GM12878 (cell line): ENCODE results near the gene PHACTR1.

Source experiments
- BCL11A ChIP-seq: IDR thresholded peaks from 2 replicates; pipeline ENCODE4 v1.6.1; 2011; ENCODE audit warnings: low read depth, low read length
- NFXL1 ChIP-seq: fragments of 450-650 bp; IDR thresholded peaks from 2 replicates; pipeline ENCODE4 v1.6.1; 2017; ENCODE audit warnings: antibody characterized with exemption, mild to moderate bottlenecking, borderline replicate concordance
- PAX5 ChIP-seq: IDR thresholded peaks from 2 replicates; pipeline ENCODE4 v1.6.1; 2011; ENCODE audit warnings: low read depth, low read length, borderline replicate concordance
- POLR2AphosphoS5 ChIP-seq: IDR thresholded peaks from 2 replicates; pipeline ENCODE4 v1.6.1; 2011; ENCODE audit warnings: mild to moderate bottlenecking, low read length, inconsistent platforms
- RCOR1 ChIP-seq: conservative IDR thresholded peaks from 2 replicates; pipeline ENCODE4 v1.6.1; 2012; ENCODE audit warnings: low read depth, low read length, improper control_type of control experiment
- RELA ChIP-seq: fragments of 450-650 bp; IDR thresholded peaks from 2 replicates; pipeline ENCODE4 v1.8.0; 2014; ENCODE audit warnings: borderline replicate concordance; ENCODE audit not compliant: partially characterized antibody
- ZNF622 ChIP-seq: fragments of 450-650 bp; IDR thresholded peaks from 2 replicates; pipeline ENCODE4 v1.6.1; 2017; ENCODE audit warnings: mild to moderate bottlenecking, inconsistent platforms
- TF ChIP-seq, protein P1 (sequence below), 3 experiments: IDR thresholded peaks in 2 of 3; conservative IDR thresholded peaks in 1 of 3; 2 replicates each; pipeline ENCODE4 v1.5.1; 2011; ENCODE audit warnings: low read depth in 3 of 3, low read length in 3 of 3, mild to moderate bottlenecking in 3 of 3, control low read depth in 2 of 3, moderate library complexity in 2 of 3, inconsistent platforms in 1 of 3, mixed read lengths in 1 of 3; ENCODE audit not compliant: control insufficient read depth in 2 of 3, insufficient read depth in 1 of 3; ENCODE audit errors: extremely low read depth in 1 of 3

DNA sequence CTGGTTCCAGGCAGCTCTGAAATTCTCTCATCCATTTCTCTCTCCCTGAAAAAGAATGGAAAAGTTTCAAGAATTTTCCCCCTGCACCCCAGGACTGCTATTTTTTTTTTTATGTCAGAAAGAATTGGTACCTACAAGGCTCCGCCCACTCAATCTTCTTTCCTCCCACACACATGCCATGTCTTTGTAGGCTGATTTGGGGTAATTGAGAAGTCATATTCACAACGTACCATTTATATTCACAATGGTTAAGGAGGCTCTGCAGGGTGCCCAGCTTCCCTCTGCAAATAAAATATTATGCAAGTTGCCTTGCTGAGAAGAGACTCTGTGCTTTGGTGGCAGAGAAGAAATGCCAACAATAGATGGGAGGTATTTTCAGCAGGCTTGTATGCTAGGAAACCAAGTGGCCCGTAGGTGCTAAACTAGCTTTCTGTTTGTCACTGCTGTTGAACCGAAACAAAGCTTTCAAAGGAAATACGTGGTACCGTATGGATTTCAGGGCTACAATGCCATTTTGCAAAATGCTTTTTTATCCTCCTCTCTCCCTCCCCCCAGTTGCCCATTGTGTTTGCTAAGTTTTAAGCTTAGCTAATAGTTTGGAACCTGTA, 150.0 kb downstream of the PHACTR1 start:
- TF ChIP-seq, protein P1, sequence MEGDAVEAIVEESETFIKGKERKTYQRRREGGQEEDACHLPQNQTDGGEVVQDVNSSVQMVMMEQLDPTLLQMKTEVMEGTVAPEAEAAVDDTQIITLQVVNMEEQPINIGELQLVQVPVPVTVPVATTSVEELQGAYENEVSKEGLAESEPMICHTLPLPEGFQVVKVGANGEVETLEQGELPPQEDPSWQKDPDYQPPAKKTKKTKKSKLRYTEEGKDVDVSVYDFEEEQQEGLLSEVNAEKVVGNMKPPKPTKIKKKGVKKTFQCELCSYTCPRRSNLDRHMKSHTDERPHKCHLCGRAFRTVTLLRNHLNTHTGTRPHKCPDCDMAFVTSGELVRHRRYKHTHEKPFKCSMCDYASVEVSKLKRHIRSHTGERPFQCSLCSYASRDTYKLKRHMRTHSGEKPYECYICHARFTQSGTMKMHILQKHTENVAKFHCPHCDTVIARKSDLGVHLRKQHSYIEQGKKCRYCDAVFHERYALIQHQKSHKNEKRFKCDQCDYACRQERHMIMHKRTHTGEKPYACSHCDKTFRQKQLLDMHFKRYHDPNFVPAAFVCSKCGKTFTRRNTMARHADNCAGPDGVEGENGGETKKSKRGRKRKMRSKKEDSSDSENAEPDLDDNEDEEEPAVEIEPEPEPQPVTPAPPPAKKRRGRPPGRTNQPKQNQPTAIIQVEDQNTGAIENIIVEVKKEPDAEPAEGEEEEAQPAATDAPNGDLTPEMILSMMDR (IDR thresholded peaks at IDR 0.05 in 2 of 3, conservative IDR thresholded peaks at IDR 0.05 in 1 of 3; ENCODE audit: control insufficient read depth in 2 of 3, extremely low read depth in 1 of 3, insufficient read depth in 1 of 3, low read depth in 3 of 3, low read length in 3 of 3), result no peak
- TF ChIP-seq PAX5, result no peak
- TF ChIP-seq RELA, result no peak
- no peak for TF ChIP-seq POLR2AphosphoS5
- no peak for TF ChIP-seq ZNF622
- TF ChIP-seq BCL11A, result no peak
- TF ChIP-seq RCOR1, result no peak
- no peak for TF ChIP-seq NFXL1
